GM06990 (cell line): ENCODE measurements around the gene CA5B.

Experiments
- DNase-seq: peaks from one replicate; pipeline ENCODE4 v3.0.0-alpha.2; 2011; ENCODE audit not compliant: insufficient read length; ENCODE audit errors: extremely low read depth
- H3K27me3 ChIP-seq: replicated peaks from 2 replicates; pipeline ENCODE4 v1.6.0; 2011; ENCODE audit warnings: low read length; ENCODE audit not compliant: control insufficient read depth, insufficient read depth
- H3K36me3 ChIP-seq: 2 replicates; pipeline ENCODE4 v1.5.1; 2011; ENCODE audit warnings: low read length; ENCODE audit not compliant: control insufficient read depth, insufficient read depth
- H3K4me3 ChIP-seq: replicated peaks from 2 replicates; pipeline ENCODE4 v1.5.1; 2011; ENCODE audit warnings: low read depth, mild to moderate bottlenecking, control low read depth, low read length
- TF ChIP-seq, protein P1 (sequence below): IDR thresholded peaks from 2 replicates; pipeline ENCODE4 v1.5.1; 2011; ENCODE audit warnings: low read length, control low read depth, mild to moderate bottlenecking, inconsistent platforms; ENCODE audit not compliant: insufficient read depth, poor library complexity, severe bottlenecking

Gene CA5B

DNA sequence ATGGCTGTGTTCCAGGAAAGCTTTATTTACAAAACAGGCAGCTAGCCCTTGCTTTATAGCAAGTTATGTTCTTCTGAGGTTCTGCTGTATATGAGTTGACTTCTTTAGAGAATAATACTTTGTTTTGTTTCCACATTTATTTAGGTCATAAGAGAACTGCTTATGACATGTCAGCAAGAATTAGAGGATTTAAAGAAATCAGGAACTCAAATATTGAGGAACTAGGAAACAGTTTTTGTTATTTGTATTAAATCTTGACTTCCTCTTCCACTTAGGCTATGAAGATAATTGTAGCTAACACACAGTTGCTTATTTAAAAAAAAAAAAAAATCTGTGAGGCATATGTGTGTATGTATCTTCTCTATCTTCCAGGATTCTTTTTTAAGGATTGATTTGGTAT, 66.5 kb downstream of the CA5B start:
- peaks cover 4% of the 10 kb centered on the region for H3K36me3 ChIP-seq

DNA sequence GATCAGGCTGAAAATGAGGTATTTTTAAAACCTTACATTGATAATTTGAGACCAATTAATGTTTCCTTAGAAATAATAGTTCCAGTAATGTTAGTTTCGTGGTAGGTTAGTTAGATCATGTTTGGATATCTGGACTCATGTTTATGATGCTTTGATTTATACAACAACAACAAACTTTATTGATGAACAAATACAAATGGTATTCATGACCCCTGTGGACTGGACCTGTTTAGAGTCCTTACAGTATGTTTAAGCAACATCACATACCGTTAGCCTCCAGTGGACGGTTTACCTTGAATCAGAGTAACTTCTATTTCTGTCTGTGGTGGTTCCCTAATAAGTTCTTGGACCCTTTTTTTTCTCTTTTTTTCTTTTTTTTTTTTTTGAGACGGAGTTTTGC, 70.2 kb downstream of the CA5B start:
- peaks cover 13% of the 10 kb centered on the region for H3K36me3 ChIP-seq
- no peaks in the 10 kb centered on the region for H3K27me3 ChIP-seq
- DNase-seq = no peak
- TF ChIP-seq, protein P1, sequence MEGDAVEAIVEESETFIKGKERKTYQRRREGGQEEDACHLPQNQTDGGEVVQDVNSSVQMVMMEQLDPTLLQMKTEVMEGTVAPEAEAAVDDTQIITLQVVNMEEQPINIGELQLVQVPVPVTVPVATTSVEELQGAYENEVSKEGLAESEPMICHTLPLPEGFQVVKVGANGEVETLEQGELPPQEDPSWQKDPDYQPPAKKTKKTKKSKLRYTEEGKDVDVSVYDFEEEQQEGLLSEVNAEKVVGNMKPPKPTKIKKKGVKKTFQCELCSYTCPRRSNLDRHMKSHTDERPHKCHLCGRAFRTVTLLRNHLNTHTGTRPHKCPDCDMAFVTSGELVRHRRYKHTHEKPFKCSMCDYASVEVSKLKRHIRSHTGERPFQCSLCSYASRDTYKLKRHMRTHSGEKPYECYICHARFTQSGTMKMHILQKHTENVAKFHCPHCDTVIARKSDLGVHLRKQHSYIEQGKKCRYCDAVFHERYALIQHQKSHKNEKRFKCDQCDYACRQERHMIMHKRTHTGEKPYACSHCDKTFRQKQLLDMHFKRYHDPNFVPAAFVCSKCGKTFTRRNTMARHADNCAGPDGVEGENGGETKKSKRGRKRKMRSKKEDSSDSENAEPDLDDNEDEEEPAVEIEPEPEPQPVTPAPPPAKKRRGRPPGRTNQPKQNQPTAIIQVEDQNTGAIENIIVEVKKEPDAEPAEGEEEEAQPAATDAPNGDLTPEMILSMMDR = no peak
- H3K4me3 ChIP-seq = no peak overlapping the region

More for the DNA sequence above, 66.5 kb downstream of the CA5B start:
- TF ChIP-seq, protein P1 = no peak
- no peak for DNase-seq
- Histone ChIP-seq H3K27me3 (no peaks in the 10 kb centered on the region), H3K4me3 (no peak overlapping the region)

DNA sequence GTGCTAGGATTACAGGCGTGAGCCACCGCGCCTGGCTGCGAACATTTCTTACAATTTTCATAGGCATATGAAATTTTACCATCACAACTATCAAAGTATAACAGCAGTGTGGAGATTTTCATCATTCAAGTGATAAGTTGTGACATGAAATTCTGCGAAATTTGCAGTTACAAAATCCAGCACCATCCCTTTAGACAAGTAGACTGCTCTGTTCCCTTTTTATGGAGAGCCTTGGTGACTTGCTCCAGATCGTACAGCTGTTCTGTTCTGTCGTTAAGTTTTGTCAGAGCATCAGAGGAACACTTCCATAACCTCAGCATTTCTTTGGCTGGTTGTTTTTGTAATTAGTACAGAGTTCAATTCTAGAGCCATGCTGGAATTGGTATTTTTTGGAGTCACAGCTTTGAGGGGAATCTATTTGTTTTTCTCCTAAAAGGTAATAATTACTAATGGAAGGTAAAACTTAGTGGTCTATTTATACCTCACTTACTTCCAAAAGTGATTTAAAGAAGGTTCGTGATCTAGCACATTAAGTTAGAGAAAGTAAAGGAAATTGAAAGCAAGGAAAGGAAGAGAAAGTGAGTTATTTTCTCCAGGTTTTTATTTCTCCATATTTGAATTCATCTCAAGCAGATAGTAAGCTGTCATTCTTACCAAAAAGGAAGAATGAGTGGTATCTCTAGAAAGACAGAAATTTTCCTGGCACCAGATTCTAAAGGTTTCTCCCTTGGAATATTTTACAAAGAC, 74.3 kb downstream of the CA5B start:
- no peak for DNase-seq
- Histone ChIP-seq H3K4me3 (no peak overlapping the region), H3K27me3 (no peaks in the 10 kb centered on the region), H3K36me3 (peaks cover 25% of the 10 kb centered on the region)
- TF ChIP-seq, protein P1 = no peak

DNA sequence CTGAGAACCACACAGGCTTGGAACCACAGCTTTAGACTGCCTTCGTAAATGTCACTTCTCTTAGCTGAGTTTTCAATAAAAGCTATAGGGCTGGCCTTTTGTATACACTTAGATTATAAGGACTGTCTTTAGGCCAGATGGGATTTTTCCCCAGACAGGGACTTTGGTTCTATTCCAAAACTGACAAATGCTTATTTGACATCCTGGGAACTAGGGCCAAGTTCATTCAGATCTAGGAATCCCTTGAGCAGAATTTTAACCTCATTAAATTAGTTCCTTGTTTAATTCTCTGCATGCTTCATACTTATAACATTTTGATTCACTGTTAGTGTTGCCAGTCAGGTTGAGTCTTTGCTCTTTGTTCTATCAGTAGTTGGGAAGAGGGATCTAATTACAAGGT, 75.3 kb downstream of the CA5B start:
- H3K4me3 ChIP-seq = no peak overlapping the region
- H3K27me3 ChIP-seq = no peaks in the 10 kb centered on the region
- DNase-seq = no peak
- TF ChIP-seq, protein P1 = no peak
- peaks cover 25% of the 10 kb centered on the region for H3K36me3 ChIP-seq

DNA sequence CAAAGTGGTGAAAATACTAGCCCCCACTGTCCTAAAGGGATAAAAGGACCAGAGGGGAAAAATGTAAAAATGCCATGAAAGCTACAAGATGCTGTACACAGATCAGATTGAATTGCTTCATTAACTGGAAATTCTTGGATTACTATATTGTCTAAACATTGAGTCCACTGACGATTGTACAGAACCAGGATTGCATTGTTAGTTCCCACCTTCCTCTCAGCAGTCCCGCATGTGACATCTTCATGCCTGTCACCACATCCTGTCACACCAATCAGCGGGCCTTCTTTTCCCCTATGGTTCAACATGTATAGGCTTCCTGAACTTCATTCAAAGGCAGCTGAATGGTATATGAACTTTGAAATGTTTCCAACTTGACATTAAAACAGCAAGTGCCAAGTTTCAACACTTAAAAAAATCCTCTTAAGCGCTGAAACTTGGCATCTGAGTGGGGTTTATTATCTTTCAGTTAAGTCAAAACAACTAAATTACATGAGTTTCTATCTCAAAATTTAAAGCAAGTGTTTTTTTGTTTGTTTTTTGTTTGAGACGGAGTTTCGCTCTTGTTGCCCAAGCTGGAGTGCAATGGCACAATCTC, 76.8 kb downstream of the CA5B start:
- H3K36me3 ChIP-seq = peaks cover 22% of the 10 kb centered on the region
- no peak for DNase-seq
- H3K27me3 ChIP-seq = no peaks in the 10 kb centered on the region
- H3K4me3 ChIP-seq = no peak overlapping the region
- TF ChIP-seq, protein P1 = no peak
